SK-N-MC (cell line): ENCODE results near the gene EIF4EBP3.

Source experiments
- EZH2 ChIP-seq: fragments of 200-600 bp; sonication (generic); IDR thresholded peaks from one replicate; pipeline ENCODE4 v1.6.1; 2017; ENCODE audit warnings: antibody characterized with exemption
- FOXP2 ChIP-seq: optimal IDR thresholded peaks from 2 replicates; pipeline ENCODE3; 2011; ENCODE audit warnings: mild to moderate bottlenecking, moderate library complexity; ENCODE audit not compliant: insufficient read depth; ENCODE audit errors: extremely low read length, control extremely low read depth
- POLR2AphosphoS5 ChIP-seq: IDR thresholded peaks from 2 replicates; pipeline ENCODE4 v1.6.1; 2012; ENCODE audit warnings: mild to moderate bottlenecking, low read depth, low read length, borderline replicate concordance

DNA sequence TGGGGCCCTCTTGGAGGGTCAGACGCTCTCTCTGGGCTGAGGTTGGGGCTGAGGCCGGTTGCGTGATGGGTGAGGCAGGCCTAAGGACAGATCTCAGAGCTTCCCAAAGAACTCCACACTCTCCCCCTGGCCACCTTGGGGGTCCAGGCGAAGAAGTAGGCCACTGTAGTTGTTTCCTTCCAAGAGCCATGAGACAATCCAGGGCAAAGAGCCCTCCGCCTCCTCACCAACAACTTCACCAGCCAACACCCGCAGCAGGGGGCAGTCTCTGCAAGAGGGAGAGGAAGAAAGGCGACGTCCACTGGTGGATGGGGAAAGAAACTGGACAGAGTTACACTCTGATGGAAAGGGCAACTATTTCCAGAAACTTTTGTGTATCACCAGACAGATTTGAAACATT is 27.8 kb downstream of the EIF4EBP3 start:
- TF ChIP-seq EZH2 = no peak
- TF ChIP-seq POLR2AphosphoS5 = no peak
- TF ChIP-seq FOXP2 = no peak
